Activated CD4-positive, alpha-beta T cell treated with anti-CD3 and anti-CD28 coated beads for 36 hours (primary cell): ENCODE data around the gene CEP350. TPM values are rescaled to one million over a fixed set of nuclear protein-coding genes. Genes with fewer than 3 reads are reported as not detected.

Experiments
- ATAC-seq: fragments of 200-7000 bp; cut with Tn5 transposase; one replicate; pipeline ENCODE4 v1.10.0; 2021; ENCODE audit warnings: mild to moderate bottlenecking, moderate library complexity
- CTCF ChIA-PET: fragments of 350-600 bp; sonication (Branson Sonifier 250); formaldehyde crosslinking; loops from one replicate; lab custom pipeline; 2021; ENCODE audit warnings: antibody characterized with exemption; lab: Charles Lee
- POLR2A ChIA-PET: fragments of 350-600 bp; sonication (Branson Sonifier 250); formaldehyde crosslinking; loops from one replicate; lab custom pipeline; 2021; ENCODE audit warnings: antibody characterized with exemption, inconsistent platforms; lab: Charles Lee
- DNase-seq: peaks from one replicate; pipeline ENCODE4 v3.0.0-alpha.2; 2020
- H3K27ac Mint-ChIP-seq: one replicate; pipeline ENCODE4 v1.8.0; 2021; ENCODE audit warnings: mixed read lengths
- H3K27me3 Mint-ChIP-seq: one replicate; pipeline ENCODE4 v1.8.0; 2021; ENCODE audit warnings: mixed read lengths
- H3K36me3 Mint-ChIP-seq: one replicate; pipeline ENCODE4 v1.8.0; 2021; ENCODE audit warnings: low read depth, mixed read lengths
- H3K4me1 Mint-ChIP-seq: one replicate; pipeline ENCODE4 v1.8.0; 2021; ENCODE audit warnings: mixed read lengths
- H3K4me3 Mint-ChIP-seq: one replicate; pipeline ENCODE4 v1.8.0; 2021; ENCODE audit warnings: mild to moderate bottlenecking, moderate library complexity, mixed read lengths
- H3K9me3 Mint-ChIP-seq: one replicate; pipeline ENCODE4 v1.8.0; 2021; ENCODE audit warnings: low read depth, mixed read lengths
- intact Hi-C, 2 experiments: fragments of 100-400 bp; cut with DNase I in 1 of 2; cut with micrococcal nuclease in 1 of 2; formaldehyde crosslinking; loops; one replicate each; pipeline versions ENCODE4 v1.14.2 to v1.15.1; 2022 to 2024; cut with DNase I, micrococcal nuclease
- total RNA-seq, 2 experiments: library from RNA; stranded (reverse); gene quantifications; one replicate each; pipeline ENCODE4 v1.2.3, GENCODE V29; 2021

The CEP350 gene
- total RNA-seq, 2 experiments from 2014 or later = 38.2 to 42.1 TPM

DNA sequence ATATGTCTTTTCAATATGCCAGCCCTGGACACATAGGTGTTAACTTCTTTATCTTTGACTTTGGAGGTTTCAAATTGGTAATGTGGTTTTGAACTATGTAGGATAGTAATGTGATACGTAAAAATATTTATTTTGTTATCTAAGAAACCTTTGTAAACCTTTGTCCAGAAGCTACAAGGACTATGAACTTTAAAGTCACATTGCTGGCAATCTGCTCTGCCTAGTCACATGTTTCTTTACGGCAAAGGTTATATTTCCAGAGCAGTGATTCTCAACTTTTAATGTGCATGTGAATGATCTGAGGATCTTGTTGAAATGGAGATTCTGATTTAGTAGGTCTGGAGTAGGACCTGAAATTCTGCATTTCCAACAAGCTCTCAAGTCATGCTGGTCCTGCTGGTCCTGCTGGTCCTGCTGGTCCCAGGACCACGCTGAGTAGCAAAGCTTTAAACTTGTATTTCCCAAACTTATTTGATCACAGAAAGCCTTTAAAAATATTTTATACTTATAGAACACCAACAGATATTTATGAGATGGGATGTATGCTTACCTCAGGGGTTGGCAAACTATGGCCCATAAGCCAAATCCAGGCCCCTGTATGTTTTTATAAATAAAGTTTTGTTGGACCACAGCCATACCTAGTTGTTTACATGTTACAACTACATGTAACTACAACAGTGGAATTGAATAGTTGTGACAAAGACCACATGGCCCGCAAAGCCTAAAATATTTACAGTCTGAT is 142.1 kb downstream of the CEP350 start:
- no peak for ATAC-seq
- intact Hi-C loops = no loop called here
- peaks cover 35% of the 10 kb centered on the region for H3K36me3 Mint-ChIP-seq

DNA sequence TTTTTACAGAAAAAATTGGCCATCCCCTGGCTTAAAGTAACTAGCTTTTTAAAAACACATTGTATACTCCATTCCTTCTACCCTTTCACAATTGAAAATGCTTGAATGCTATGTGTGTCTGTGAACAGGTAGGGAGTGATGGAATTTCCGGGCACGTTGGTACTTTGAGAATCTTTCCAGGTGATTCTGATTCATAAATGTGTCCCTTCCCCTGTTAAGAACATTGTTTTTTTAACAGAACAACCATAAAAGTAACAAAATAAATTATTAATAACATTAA is 142.7 kb downstream of the CEP350 start:
- intact Hi-C loops = no loop called here
- ATAC-seq (no peak), DNase-seq (no peak)
- peaks cover 7% of the 10 kb centered on the region for H3K4me1 Mint-ChIP-seq
- ChIA-PET POLR2A (no interaction called here), CTCF (interaction anchor here (0.7 kb wide), 1 partner anchor 282 kb away, joined by 3 read pairs; no protein-coding TSS in a partner anchor)
- no peaks in the 10 kb centered on the region for H3K27me3 Mint-ChIP-seq
- no peak overlapping the region for H3K27ac Mint-ChIP-seq
- no peaks in the 10 kb centered on the region for H3K9me3 Mint-ChIP-seq
- H3K4me3 Mint-ChIP-seq = no peak overlapping the region
- H3K36me3 Mint-ChIP-seq = peaks cover 35% of the 10 kb centered on the region

More for the DNA sequence above, 142.1 kb downstream of the CEP350 start:
- no peak overlapping the region for H3K4me3 Mint-ChIP-seq
- H3K27ac Mint-ChIP-seq = no peak overlapping the region
- DNase-seq = no peak
- peaks cover 7% of the 10 kb centered on the region for H3K4me1 Mint-ChIP-seq
- ChIA-PET CTCF (interaction anchor here (0.7 kb wide), 1 partner anchor 282 kb away, joined by 3 read pairs; no protein-coding TSS in a partner anchor), POLR2A (no interaction called here)
- no peaks in the 10 kb centered on the region for H3K27me3 Mint-ChIP-seq
- H3K9me3 Mint-ChIP-seq = no peaks in the 10 kb centered on the region

DNA sequence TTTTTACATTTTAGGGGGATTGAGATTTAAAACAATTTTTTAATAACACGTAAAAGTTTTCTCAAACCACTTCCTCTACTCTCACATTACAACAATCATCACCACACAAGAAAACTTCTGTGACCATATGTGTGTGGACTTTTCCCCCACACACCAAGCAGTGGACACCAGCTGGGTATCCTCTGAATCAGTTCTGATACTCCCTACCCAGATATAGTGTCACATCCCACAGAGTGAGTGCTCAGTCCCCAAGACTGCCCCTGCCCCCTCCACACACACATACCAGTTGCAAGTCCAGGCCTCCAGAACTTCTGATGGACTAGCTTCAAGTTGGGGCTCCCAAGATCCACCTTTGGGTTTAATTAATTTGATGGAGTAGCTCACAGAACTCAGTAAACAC is 146.8 kb downstream of the CEP350 start:
- ChIA-PET POLR2A (no interaction called here), CTCF (interaction anchor here (0.7 to 2.0 kb wide), 5 partner anchors 10 to 100 kb away, joined by 3 to 6 read pairs (median 4); no protein-coding TSS in a partner anchor)
- Mint-ChIP-seq H3K4me3 (no peak overlapping the region), H3K27ac (no peak overlapping the region), H3K4me1 (no peaks in the 10 kb centered on the region), H3K36me3 (peaks cover 11% of the 10 kb centered on the region), H3K9me3 (no peaks in the 10 kb centered on the region), H3K27me3 (no peaks in the 10 kb centered on the region)
- DNase-seq (no peak), ATAC-seq (no peak)
- intact Hi-C loops = no loop called here

DNA sequence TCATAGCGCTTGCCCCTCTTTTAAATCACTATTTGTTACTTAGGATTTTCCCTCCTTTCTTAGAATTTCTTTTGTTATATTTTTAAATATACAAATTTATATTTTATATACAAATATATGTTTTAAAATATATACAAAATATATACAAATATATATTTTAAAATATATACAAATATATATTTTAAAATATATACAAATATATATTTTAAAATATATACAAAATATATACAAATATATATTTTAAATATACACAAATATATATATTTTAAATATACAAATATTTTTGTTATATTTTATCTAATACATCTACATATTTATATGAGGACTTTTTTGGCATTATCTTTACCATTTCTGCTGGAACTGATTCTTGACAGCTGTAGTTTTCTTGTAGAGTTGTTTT is 149.2 kb downstream of the CEP350 start:
- no peaks in the 10 kb centered on the region for H3K27me3 Mint-ChIP-seq
- H3K27ac Mint-ChIP-seq = no peak overlapping the region
- no peak overlapping the region for H3K4me3 Mint-ChIP-seq
- CTCF ChIA-PET = interaction anchor here (0.6 to 1.4 kb wide), 5 partner anchors 9 to 295 kb away, joined by 3 to 4 read pairs (median 3); no protein-coding TSS in a partner anchor
- ATAC-seq = no peak
- no peaks in the 10 kb centered on the region for H3K4me1 Mint-ChIP-seq
- intact Hi-C loops = no loop called here
- DNase-seq = no peak
- peaks cover 11% of the 10 kb centered on the region for H3K36me3 Mint-ChIP-seq
- no peaks in the 10 kb centered on the region for H3K9me3 Mint-ChIP-seq
- POLR2A ChIA-PET = no interaction called here

DNA sequence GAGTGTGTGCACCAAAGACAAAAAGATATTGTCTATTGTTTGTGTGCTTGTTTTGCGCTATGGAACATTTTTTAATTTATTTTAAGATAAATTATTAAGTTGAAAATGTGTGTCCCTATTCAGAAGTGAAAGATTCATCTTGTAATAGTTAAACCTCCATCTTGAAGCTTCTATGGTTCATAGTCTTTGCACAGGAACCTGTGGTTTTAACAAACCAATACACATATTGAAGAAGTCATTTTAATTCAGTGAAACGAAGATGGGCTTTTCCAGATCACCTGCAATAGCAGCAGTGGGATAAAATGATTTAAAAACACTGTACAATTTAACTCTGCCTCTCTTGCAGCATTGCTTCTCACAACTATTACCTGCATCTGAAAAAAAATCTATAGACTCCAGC is 157.5 kb downstream of the CEP350 start:
- no peak for DNase-seq
- H3K4me3 Mint-ChIP-seq = no peak overlapping the region
- intact Hi-C loops = loop anchor here in 1 of 2 experiments (10.0 kb wide), 1 partner anchor 63 kb away; no protein-coding TSS in a partner anchor
- no peaks in the 10 kb centered on the region for H3K9me3 Mint-ChIP-seq
- POLR2A ChIA-PET = no interaction called here
- CTCF ChIA-PET = interaction anchor here (1.1 kb wide), 1 partner anchor 31 kb away, joined by 3 read pairs; no protein-coding TSS in a partner anchor
- ATAC-seq = no peak
- H3K4me1 Mint-ChIP-seq = no peaks in the 10 kb centered on the region
- H3K27me3 Mint-ChIP-seq = no peaks in the 10 kb centered on the region
- H3K36me3 Mint-ChIP-seq = peaks cover 32% of the 10 kb centered on the region
- H3K27ac Mint-ChIP-seq = no peak overlapping the region

DNA sequence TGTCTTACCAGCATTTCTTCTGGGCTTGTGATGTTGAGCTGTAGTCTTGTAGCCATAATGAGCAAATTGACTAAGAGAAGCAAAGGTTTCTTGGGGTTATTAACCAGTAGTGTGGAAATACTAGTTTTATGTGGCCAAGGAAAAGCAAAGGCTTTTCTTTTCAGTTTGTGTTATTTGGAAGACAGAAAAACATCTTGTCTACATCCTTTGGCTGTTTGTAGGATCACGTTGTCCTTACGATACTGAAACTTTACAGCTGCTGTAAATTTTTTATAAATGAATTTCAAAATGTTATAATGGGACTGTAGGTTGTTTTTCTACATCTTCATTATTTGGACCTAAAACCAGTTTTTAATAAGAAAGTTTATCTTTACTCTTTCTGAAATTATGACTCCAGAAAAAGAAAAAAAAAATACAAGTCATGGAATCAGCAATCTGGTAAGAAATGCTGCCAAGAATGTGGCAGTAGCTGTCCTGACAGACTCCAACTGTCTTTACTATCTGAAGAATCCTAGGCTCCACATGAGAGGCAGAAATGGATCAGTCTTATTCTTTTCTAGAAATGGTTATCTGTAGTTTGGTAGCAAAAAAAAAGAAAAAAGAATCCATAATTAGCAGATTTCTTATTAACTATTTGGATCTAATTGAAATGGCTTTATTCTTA is 158.5 kb downstream of the CEP350 start:
- H3K27ac Mint-ChIP-seq = no peak overlapping the region
- ATAC-seq (no peak), DNase-seq (no peak)
- peaks cover 28% of the 10 kb centered on the region for H3K36me3 Mint-ChIP-seq
- intact Hi-C loops = loop anchor here in 1 of 2 experiments (10.0 kb wide), 1 partner anchor 62 kb away; no protein-coding TSS in a partner anchor
- CTCF ChIA-PET = interaction anchor here (1.1 to 1.4 kb wide), 3 partner anchors 9 to 30 kb away, joined by 3 to 4 read pairs (median 4); no protein-coding TSS in a partner anchor
- POLR2A ChIA-PET = no interaction called here
- no peaks in the 10 kb centered on the region for H3K27me3 Mint-ChIP-seq
- H3K9me3 Mint-ChIP-seq = no peaks in the 10 kb centered on the region
- H3K4me1 Mint-ChIP-seq = no peaks in the 10 kb centered on the region
- H3K4me3 Mint-ChIP-seq = no peak overlapping the region

DNA sequence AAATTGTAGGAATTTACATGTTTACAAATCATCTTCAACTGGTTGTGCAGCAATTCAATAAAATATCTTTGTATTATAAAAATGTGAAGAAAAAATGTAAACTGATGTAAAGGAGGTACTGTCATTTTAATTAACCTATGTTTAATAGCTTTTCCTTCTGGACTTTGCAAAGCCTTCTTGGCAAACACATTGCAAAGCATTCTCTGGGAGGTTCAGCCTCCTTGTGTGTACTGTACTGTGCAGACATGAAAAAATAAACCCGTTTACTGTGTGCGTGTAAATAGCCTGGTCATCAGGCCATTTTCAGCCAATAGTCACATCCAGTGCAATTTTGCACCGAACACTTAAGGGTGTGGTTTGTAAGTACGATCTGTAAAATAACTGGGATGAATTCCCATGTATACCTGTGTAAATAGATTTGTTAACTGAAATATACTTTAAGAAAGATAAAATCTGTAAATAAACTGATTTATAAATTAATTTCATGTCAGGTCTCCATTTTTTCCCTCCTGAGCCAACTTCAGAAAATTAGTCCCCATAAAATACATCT is 159.9 kb downstream of the CEP350 start:
- no peaks in the 10 kb centered on the region for H3K4me1 Mint-ChIP-seq
- intact Hi-C loops = loop anchor here in 1 of 2 experiments (10.0 kb wide), 1 partner anchor 60 kb away; no protein-coding TSS in a partner anchor
- no peak overlapping the region for H3K27ac Mint-ChIP-seq
- ChIA-PET POLR2A (no interaction called here), CTCF (interaction anchor here (0.6 to 1.4 kb wide), 3 partner anchors 10 to 872 kb away, joined by 3 to 4 read pairs (median 3); no protein-coding TSS in a partner anchor)
- no peaks in the 10 kb centered on the region for H3K9me3 Mint-ChIP-seq
- DNase-seq (no peak), ATAC-seq (no peak)
- peaks cover 24% of the 10 kb centered on the region for H3K36me3 Mint-ChIP-seq
- H3K27me3 Mint-ChIP-seq = no peaks in the 10 kb centered on the region
- H3K4me3 Mint-ChIP-seq = no peak overlapping the region

DNA sequence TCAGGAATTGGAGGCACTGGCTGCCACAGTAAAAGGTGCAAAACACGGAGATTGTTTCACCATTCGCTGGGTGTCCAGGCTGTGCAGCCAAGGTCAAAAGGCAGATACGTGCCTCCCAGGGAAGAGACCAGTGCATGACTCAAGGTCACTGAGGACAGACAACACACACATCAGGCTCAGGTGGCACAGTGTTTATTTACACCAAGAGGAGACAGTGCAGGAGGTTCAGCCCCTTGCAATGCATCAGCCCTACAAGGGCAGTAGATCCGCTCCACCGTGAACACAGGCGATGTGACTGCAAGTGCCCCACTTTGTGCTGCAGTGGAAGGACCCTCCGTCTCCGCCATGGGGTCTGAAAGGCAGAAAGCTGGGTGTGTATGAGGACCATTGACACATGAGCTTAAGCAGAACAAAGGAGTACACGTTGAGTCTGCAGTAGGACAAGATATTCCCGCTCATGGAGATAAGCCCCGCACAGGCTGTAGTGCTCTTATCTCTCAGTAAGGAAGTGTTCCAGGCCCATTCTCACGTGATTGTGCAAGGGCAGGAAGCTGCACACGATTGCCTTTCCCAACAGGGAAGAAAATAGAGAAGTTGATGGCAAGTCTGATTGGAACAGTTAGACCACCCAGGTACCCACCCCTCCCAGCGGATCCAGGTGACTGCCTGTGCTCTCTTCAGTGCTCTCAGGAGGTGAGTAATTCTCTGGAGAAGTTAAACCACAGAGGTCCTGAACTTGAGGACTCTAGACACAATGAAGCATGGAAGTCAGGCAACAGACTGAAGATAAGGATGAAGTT is 162.6 kb downstream of the CEP350 start:
- H3K27me3 Mint-ChIP-seq = no peaks in the 10 kb centered on the region
- CTCF ChIA-PET = no interaction called here

DNA sequence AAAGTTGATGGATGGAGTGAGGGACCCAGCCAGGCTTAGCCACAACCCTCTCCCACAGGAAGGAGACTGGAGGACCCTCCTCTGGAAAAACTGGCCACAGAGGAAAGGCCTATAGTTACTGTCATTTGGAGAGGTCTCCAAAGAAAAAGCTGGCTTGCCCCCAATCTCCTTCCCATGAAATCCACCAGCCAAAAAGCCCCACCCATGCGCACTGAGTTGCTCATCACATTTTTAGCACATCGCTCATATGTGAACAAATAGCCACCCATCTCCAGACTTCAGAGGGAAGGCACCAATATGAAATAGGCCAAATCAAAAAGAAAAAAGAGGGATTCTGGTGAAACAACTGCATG is 163.1 kb downstream of the CEP350 start:
- H3K9me3 Mint-ChIP-seq = no peaks in the 10 kb centered on the region
- CTCF ChIA-PET = no interaction called here
- no peak overlapping the region for H3K4me3 Mint-ChIP-seq
- no peaks in the 10 kb centered on the region for H3K27me3 Mint-ChIP-seq
- no peaks in the 10 kb centered on the region for H3K4me1 Mint-ChIP-seq
- H3K27ac Mint-ChIP-seq = no peak overlapping the region
- intact Hi-C loops = loop anchor here in 1 of 2 experiments (10.0 kb wide), 1 partner anchor 57 kb away; no protein-coding TSS in a partner anchor
- DNase-seq = no peak
- POLR2A ChIA-PET = no interaction called here
- peaks cover 8% of the 10 kb centered on the region for H3K36me3 Mint-ChIP-seq
- ATAC-seq = no peak

More for the DNA sequence above, 162.6 kb downstream of the CEP350 start:
- DNase-seq = no peak
- Mint-ChIP-seq H3K27ac (no peak overlapping the region), H3K36me3 (peaks cover 14% of the 10 kb centered on the region), H3K4me3 (no peak overlapping the region), H3K9me3 (no peaks in the 10 kb centered on the region), H3K4me1 (no peaks in the 10 kb centered on the region)
- POLR2A ChIA-PET = no interaction called here
- intact Hi-C loops = loop anchor here in 1 of 2 experiments (10.0 kb wide), 1 partner anchor 58 kb away; no protein-coding TSS in a partner anchor
- no peak for ATAC-seq

DNA sequence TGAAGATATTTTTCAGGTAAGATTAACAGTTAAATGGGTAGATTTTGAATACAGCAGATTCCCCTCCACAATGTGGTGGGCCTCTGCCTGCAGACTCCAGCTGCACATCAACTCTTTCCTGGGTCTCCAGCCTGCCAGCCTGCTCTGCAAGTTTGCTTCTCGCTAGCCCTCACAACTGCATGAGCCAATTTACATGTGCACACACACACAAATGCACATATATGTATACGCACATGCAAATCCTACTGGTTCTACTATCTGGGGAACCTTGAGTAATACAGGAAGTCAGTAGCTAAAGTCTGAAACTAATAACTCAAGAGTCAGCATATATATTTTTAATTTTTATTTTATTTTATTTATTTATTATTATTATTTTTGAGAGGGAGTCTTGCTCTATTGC is 165.2 kb downstream of the CEP350 start:
- intact Hi-C loops = loop anchor here in 1 of 2 experiments (10.0 kb wide), 1 partner anchor 55 kb away; no protein-coding TSS in a partner anchor
- Mint-ChIP-seq H3K4me1 (no peaks in the 10 kb centered on the region), H3K27me3 (no peaks in the 10 kb centered on the region), H3K4me3 (no peak overlapping the region), H3K9me3 (no peaks in the 10 kb centered on the region), H3K36me3 (peaks cover 6% of the 10 kb centered on the region), H3K27ac (no peak overlapping the region)
- ATAC-seq (no peak), DNase-seq (no peak)
- CTCF ChIA-PET = interaction anchor here (0.6 kb wide), 1 partner anchor 1700 kb away, joined by 5 read pairs; no protein-coding TSS in a partner anchor
- POLR2A ChIA-PET = no interaction called here
